ENCODE measurements around the gene ZNF219. TPM values are rescaled to one million over a fixed set of nuclear protein-coding genes. Genes with fewer than 3 reads are reported as not detected.

ZNF219 gene
- total and polyA plus RNA-seq, 2 of the 13 experiments (the other 11 are each of a cell fraction or from before 2014, with no cell fraction given), result 34.5 to 36.6 TPM

DNA sequence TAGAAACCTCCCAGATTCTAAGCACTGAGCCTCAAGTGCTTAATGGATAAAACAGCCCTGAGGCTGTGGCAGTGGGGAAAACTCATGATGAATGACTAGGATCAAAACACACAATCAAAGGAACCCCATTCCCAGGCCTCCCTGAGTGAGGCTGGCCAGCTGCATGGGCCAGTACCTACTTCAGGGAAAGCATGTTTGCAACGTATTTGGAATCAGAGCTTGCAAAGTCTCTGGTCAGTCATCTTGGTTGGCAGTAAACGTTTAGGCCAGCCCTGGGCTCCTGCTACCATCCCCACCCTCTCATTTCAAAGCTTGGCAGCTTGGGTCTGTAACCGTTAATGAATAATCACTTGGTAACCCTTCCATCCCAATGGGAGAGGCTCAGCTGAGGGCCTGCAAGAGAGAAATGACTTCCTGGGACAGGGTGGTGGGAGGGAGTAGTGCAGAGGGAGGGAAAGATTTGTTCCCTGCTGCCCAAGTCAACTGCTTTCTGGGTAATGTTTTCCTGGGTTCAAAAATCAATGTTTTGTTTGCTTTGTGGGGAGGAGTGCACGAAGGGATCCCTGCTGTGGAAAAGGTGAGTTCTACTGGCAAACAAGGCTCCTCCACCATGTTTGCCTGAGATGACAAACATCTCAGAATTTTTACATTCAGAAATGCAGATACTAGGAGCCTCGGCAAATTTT, 42.9 kb downstream of the ZNF219 start (continued):
- TF ChIP-seq SOX13 (IDR thresholded peaks at IDR 0.05), result peak; percentile 45; the same call in 1 of the 2 replicates
- TF ChIP-seq SOX13 (CRISPR knock-in tag; conservative IDR thresholded peaks at IDR 0.05 in 1 of 2, IDR thresholded peaks at IDR 0.05 in 1 of 2), result peak in 1 of 2 experiments; percentile 79; a peak in 1 of 4 replicates
- TF ChIP-seq ZNF570 (CRISPR knock-in tag; IDR thresholded peaks at IDR 0.05; ENCODE audit: borderline replicate concordance), result 0 out of 2 replicates have a peak, but pooled peaks have one; percentile 20
- TF ChIP-seq ZNF253 (CRISPR knock-in tag; IDR thresholded peaks at IDR 0.05; ENCODE audit: borderline replicate concordance), result no peak
- TF ChIP-seq, protein P1, sequence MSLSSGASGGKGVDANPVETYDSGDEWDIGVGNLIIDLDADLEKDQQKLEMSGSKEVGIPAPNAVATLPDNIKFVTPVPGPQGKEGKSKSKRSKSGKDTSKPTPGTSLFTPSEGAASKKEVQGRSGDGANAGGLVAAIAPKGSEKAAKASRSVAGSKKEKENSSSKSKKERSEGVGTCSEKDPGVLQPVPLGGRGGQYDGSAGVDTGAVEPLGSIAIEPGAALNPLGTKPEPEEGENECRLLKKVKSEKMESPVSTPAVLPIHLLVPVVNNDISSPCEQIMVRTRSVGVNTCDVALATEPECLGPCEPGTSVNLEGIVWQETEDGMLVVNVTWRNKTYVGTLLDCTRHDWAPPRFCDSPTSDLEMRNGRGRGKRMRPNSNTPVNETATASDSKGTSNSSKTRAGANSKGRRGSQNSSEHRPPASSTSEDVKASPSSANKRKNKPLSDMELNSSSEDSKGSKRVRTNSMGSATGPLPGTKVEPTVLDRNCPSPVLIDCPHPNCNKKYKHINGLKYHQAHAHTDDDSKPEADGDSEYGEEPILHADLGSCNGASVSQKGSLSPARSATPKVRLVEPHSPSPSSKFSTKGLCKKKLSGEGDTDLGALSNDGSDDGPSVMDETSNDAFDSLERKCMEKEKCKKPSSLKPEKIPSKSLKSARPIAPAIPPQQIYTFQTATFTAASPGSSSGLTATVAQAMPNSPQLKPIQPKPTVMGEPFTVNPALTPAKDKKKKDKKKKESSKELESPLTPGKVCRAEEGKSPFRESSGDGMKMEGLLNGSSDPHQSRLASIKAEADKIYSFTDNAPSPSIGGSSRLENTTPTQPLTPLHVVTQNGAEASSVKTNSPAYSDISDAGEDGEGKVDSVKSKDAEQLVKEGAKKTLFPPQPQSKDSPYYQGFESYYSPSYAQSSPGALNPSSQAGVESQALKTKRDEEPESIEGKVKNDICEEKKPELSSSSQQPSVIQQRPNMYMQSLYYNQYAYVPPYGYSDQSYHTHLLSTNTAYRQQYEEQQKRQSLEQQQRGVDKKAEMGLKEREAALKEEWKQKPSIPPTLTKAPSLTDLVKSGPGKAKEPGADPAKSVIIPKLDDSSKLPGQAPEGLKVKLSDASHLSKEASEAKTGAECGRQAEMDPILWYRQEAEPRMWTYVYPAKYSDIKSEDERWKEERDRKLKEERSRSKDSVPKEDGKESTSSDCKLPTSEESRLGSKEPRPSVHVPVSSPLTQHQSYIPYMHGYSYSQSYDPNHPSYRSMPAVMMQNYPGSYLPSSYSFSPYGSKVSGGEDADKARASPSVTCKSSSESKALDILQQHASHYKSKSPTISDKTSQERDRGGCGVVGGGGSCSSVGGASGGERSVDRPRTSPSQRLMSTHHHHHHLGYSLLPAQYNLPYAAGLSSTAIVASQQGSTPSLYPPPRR (CRISPR knock-in tag; IDR thresholded peaks at IDR 0.05; ENCODE audit: borderline replicate concordance), result peak; percentile 79; the same call in 1 of the 2 replicates
- TF ChIP-seq RFX1 (IDR thresholded peaks at IDR 0.05), result no peak
- 0 out of 2 replicates have a peak, but pooled peaks have one; percentile 29 for TF ChIP-seq ZNF256 (CRISPR knock-in tag; conservative IDR thresholded peaks at IDR 0.05)
- TF ChIP-seq ZNF430 (CRISPR knock-in tag; IDR thresholded peaks at IDR 0.05), result peak; percentile 83; the same call in 1 of the 2 replicates
- TF ChIP-seq KDM5A (IDR thresholded peaks at IDR 0.05; ENCODE audit: borderline replicate concordance, low read length), result no peak
- peak; percentile 93; the same call in 1 of the 2 replicates for TF ChIP-seq ZNF878 (CRISPR knock-in tag; IDR thresholded peaks at IDR 0.05)
- no peak for TF ChIP-seq TCF7L2 (IDR thresholded peaks at IDR 0.05; ENCODE audit: low read depth, low read length)
- no peak; the same call in 1 of the 2 replicates for TF ChIP-seq ZFP37 (CRISPR knock-in tag; IDR thresholded peaks at IDR 0.05; ENCODE audit: borderline replicate concordance)
- TF ChIP-seq MLLT10 (CRISPR knock-in tag; IDR thresholded peaks at IDR 0.05), result no peak
- peak; percentile 91; the same call in 1 of the 2 replicates for TF ChIP-seq MZF1 (CRISPR knock-in tag; IDR thresholded peaks at IDR 0.05; ENCODE audit: borderline replicate concordance)
- TF ChIP-seq RELA (CRISPR knock-in tag; IDR thresholded peaks at IDR 0.05), result peak; percentile 58; the same call in 1 of the 2 replicates
- TF ChIP-seq CREM (IDR thresholded peaks at IDR 0.05), result peak; percentile 81
- TF ChIP-seq CREM (CRISPR knock-in tag; IDR thresholded peaks at IDR 0.05), result no peak
- TF ChIP-seq PAX8 (CRISPR knock-in tag; IDR thresholded peaks at IDR 0.05; ENCODE audit: borderline replicate concordance), result peak; percentile 94
- peak; percentile 51; the same call in 1 of the 2 replicates for TF ChIP-seq ESRRA (CRISPR knock-in tag; IDR thresholded peaks at IDR 0.05; ENCODE audit: low read depth)
- TF ChIP-seq, protein P2, sequence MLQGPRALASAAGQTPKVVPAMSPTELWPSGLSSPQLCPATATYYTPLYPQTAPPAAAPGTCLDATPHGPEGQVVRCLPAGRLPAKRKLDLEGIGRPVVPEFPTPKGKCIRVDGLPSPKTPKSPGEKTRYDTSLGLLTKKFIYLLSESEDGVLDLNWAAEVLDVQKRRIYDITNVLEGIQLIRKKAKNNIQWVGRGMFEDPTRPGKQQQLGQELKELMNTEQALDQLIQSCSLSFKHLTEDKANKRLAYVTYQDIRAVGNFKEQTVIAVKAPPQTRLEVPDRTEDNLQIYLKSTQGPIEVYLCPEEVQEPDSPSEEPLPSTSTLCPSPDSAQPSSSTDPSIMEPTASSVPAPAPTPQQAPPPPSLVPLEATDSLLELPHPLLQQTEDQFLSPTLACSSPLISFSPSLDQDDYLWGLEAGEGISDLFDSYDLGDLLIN (CRISPR knock-in tag; IDR thresholded peaks at IDR 0.05; ENCODE audit: borderline replicate concordance), result 0 out of 2 replicates have a peak, but pooled peaks have one; percentile 63
- TF ChIP-seq SP5 (CRISPR knock-in tag; IDR thresholded peaks at IDR 0.05; ENCODE audit: borderline replicate concordance, low read depth), result peak; percentile 82; the same call in 1 of the 2 replicates
- peak; percentile 66; the same call in 1 of the 2 replicates for TF ChIP-seq TFDP1 (CRISPR knock-in tag; IDR thresholded peaks at IDR 0.05; ENCODE audit: borderline replicate concordance)
- peak; percentile 91; the same call in 1 of the 2 replicates for TF ChIP-seq ZNF709 (CRISPR knock-in tag; IDR thresholded peaks at IDR 0.05)

All from HepG2 (cell line).